Measurements from ENCODE around the gene NOTCH1.

- TF ChIP-seq CTCF (IDR thresholded peaks at IDR 0.05; ENCODE audit: borderline replicate concordance, extremely low read depth, low read length, poor library complexity, severe bottlenecking) (no peak), EZH2 (IDR thresholded peaks at IDR 0.05; ENCODE audit: borderline replicate concordance, low read depth, low read length, severe bottlenecking) (no peak)
Measured at GRCh38 chr9:136470792-136471469, 74.9 kb downstream of the NOTCH1 start.

Measured in DND-41 (cell line).